Erythroblast (primary cell): ENCODE results near the gene NDOR1.

ENCODE experiments used
- GATA1 ChIP-seq: IDR thresholded peaks from 2 replicates; pipeline ENCODE4 v1.6.1; 2011; ENCODE audit warnings: low read depth, mild to moderate bottlenecking, control low read depth, low read length, moderate library complexity
- POLR2A ChIP-seq: IDR thresholded peaks from 2 replicates; pipeline ENCODE4 v1.6.1; 2011; ENCODE audit warnings: mild to moderate bottlenecking, low read length

- TF ChIP-seq POLR2A (no peak), GATA1 (no peak)
Measured at GRCh38 chr9:137250329-137251193, 45.1 kb downstream of the NDOR1 start.
